ENCODE measurements around the gene TNPO1.

Gene TNPO1

GRCh38 chr5:72884892-72885291, 68.4 kb downstream of the TNPO1 start:
- H3K4me3 ChIP-seq (ENCODE audit: low read depth, low read length), result no peak overlapping the region
- no peak for DNase-seq (ENCODE audit: low read depth)
- TF ChIP-seq, protein P1, sequence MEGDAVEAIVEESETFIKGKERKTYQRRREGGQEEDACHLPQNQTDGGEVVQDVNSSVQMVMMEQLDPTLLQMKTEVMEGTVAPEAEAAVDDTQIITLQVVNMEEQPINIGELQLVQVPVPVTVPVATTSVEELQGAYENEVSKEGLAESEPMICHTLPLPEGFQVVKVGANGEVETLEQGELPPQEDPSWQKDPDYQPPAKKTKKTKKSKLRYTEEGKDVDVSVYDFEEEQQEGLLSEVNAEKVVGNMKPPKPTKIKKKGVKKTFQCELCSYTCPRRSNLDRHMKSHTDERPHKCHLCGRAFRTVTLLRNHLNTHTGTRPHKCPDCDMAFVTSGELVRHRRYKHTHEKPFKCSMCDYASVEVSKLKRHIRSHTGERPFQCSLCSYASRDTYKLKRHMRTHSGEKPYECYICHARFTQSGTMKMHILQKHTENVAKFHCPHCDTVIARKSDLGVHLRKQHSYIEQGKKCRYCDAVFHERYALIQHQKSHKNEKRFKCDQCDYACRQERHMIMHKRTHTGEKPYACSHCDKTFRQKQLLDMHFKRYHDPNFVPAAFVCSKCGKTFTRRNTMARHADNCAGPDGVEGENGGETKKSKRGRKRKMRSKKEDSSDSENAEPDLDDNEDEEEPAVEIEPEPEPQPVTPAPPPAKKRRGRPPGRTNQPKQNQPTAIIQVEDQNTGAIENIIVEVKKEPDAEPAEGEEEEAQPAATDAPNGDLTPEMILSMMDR (IDR thresholded peaks at IDR 0.05; ENCODE audit: low read depth, low read length, missing control alignments), result no peak

GRCh38 chr5:72885824-72886223, 69.4 kb downstream of the TNPO1 start:
- TF ChIP-seq, protein P1 (IDR thresholded peaks at IDR 0.05; ENCODE audit: low read depth, low read length, missing control alignments), result no peak
- no peak for DNase-seq (ENCODE audit: low read depth)
- H3K4me3 ChIP-seq (ENCODE audit: low read depth, low read length), result no peak overlapping the region

- TF ChIP-seq, protein P1 (IDR thresholded peaks at IDR 0.05; ENCODE audit: low read depth, low read length, missing control alignments), result no peak
- H3K4me3 ChIP-seq (ENCODE audit: low read depth, low read length), result no peak overlapping the region
- no peak for DNase-seq (ENCODE audit: low read depth)
Observed at GRCh38 chr5:72888595-72888994, 72.1 kb downstream of the TNPO1 start.

- H3K4me3 ChIP-seq (ENCODE audit: low read depth, low read length), result no peak overlapping the region
- DNase-seq (ENCODE audit: low read depth), result no peak
- TF ChIP-seq, protein P1 (IDR thresholded peaks at IDR 0.05; ENCODE audit: low read depth, low read length, missing control alignments), result no peak
Observed at GRCh38 chr5:72889324-72889723, 72.9 kb downstream of the TNPO1 start.

- TF ChIP-seq, protein P1 (IDR thresholded peaks at IDR 0.05; ENCODE audit: low read depth, low read length, missing control alignments), result no peak
- no peak for DNase-seq (ENCODE audit: low read depth)
- no peak overlapping the region for H3K4me3 ChIP-seq (ENCODE audit: low read depth, low read length)
Observed at GRCh38 chr5:72892846-72893245, 76.4 kb downstream of the TNPO1 start.

DNA sequence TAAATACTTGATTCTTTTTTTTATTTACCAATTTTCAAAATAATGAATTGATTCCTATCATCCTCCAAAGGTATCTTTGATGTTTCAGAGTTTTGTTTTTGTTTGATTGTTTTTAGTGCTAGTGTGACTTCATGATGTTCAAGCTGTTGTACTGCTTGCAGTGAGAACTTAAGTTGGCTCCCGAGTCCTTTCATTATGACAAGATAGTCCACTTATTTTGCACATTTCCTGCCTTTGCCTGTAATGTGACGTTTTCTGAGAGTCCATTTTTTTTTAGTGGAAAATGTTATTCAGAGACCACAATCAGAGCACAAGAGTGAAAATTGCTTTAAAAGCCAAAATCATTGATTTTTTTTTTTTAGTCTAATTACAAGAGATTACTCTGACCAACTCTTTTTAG, 79.3 kb downstream of the TNPO1 start:
- no peak for DNase-seq (ENCODE audit: low read depth)
- TF ChIP-seq, protein P1 (IDR thresholded peaks at IDR 0.05; ENCODE audit: low read depth, low read length, missing control alignments), result no peak
- H3K4me3 ChIP-seq (ENCODE audit: low read depth, low read length), result no peak overlapping the region

GRCh38 chr5:72906806-72907205, 90.3 kb downstream of the TNPO1 start:
- no peak for DNase-seq (ENCODE audit: low read depth)
- no peak overlapping the region for H3K4me3 ChIP-seq (ENCODE audit: low read depth, low read length)

More at GRCh38 chr5:72906806-72907205, 90.3 kb downstream of the TNPO1 start:
- TF ChIP-seq, protein P1 (IDR thresholded peaks at IDR 0.05; ENCODE audit: low read depth, low read length, missing control alignments), result no peak

All from GM12864 (cell line).